HEK293 (cell line): ENCODE data around the gene C16orf74.
A peak's percentile ranks its signal among the peaks of the same experiment; 100 is the strongest.

Experiments
- CTCF ChIA-PET: fragments of 350-600 bp; formaldehyde crosslinking; extraction: SDS; loops from one replicate; lab custom pipeline; 2021; ENCODE audit warnings: antibody characterized with exemption; lab: Yijun Ruan, JAX
- POLR2A ChIA-PET: fragments of 300-600 bp; formaldehyde crosslinking; extraction: SDS; loops from one replicate; lab custom pipeline; 2020; ENCODE audit warnings: antibody characterized with exemption, inconsistent platforms; lab: Yijun Ruan, JAX
- H3K27ac ChIP-seq: fragments of 200-500 bp; sonication (Bioruptor generic); 2 replicates; pipeline ENCODE4 v1.5.1; 2014; ENCODE audit warnings: low read depth, low read length, control low read depth, inconsistent platforms; ENCODE audit errors: extremely low read depth
- H3K36me3 ChIP-seq, 2 experiments: fragments of 200-500 bp in 1 of 2; sonication (Bioruptor generic) in 1 of 2; 1 replicate in 1 of 2; 2 replicates in 1 of 2; pipeline ENCODE4 v1.5.1; 2014 to 2017; ENCODE audit warnings: inconsistent platforms in 2 of 2, low read length in 2 of 2; ENCODE audit not compliant: control insufficient read depth in 2 of 2, insufficient read depth in 1 of 2
- H3K4me1 ChIP-seq: fragments of 200-500 bp; sonication (Bioruptor generic); 2 replicates; pipeline ENCODE4 v1.5.1; 2014; ENCODE audit warnings: mild to moderate bottlenecking, low read length, inconsistent platforms; ENCODE audit not compliant: control insufficient read depth, insufficient read depth
- H3K4me3 ChIP-seq: 2 replicates; pipeline ENCODE4 v1.5.1; 2011; ENCODE audit warnings: low read depth, mild to moderate bottlenecking, control low read depth, low read length, moderate library complexity
- H3K9me3 ChIP-seq: fragments of 200-500 bp; sonication (Bioruptor generic); 2 replicates; pipeline ENCODE4 v1.5.1; 2014; ENCODE audit warnings: low read depth, low read length, inconsistent platforms; ENCODE audit not compliant: control insufficient read depth, insufficient read depth
- BCL11B ChIP-seq: fragments of 450-650 bp; formaldehyde crosslinking; IDR thresholded peaks from 2 replicates; pipeline ENCODE4 v1.5.1; 2016; ENCODE audit warnings: low read depth, missing biosample characterization, missing genetic modification characterization
- EGR2 ChIP-seq: fragments of 450-650 bp; formaldehyde crosslinking; IDR thresholded peaks from 2 replicates; pipeline ENCODE4 v1.5.1; 2016; ENCODE audit warnings: low read depth, missing biosample characterization, missing genetic modification characterization
- KLF1 ChIP-seq: fragments of 450-650 bp; formaldehyde crosslinking; IDR thresholded peaks from 2 replicates; pipeline ENCODE4 v1.5.1; 2016; ENCODE audit warnings: missing biosample characterization, missing genetic modification characterization
- OSR2 ChIP-seq: fragments of 450-650 bp; formaldehyde crosslinking; IDR thresholded peaks from 2 replicates; pipeline ENCODE4 v1.5.1; 2016; ENCODE audit warnings: missing biosample characterization, missing genetic modification characterization
- PATZ1 ChIP-seq: fragments of 450-650 bp; formaldehyde crosslinking; IDR thresholded peaks from 2 replicates; pipeline ENCODE4 v1.5.1; 2016; ENCODE audit warnings: missing biosample characterization, missing genetic modification characterization
- PRDM1 ChIP-seq: fragments of 450-650 bp; formaldehyde crosslinking; IDR thresholded peaks from 2 replicates; pipeline ENCODE4; 2016; ENCODE audit warnings: missing biosample characterization, missing genetic modification characterization
- SP2 ChIP-seq: fragments of 450-650 bp; formaldehyde crosslinking; IDR thresholded peaks from 2 replicates; pipeline ENCODE4 v1.5.1; 2016; ENCODE audit warnings: missing biosample characterization, missing genetic modification characterization
- WT1 ChIP-seq: fragments of 450-650 bp; formaldehyde crosslinking; IDR thresholded peaks from 2 replicates; pipeline ENCODE4 v1.5.1; 2016; ENCODE audit warnings: missing biosample characterization, missing genetic modification characterization
- ZBTB10 ChIP-seq: fragments of 450-650 bp; formaldehyde crosslinking; IDR thresholded peaks from 2 replicates; pipeline ENCODE4 v1.5.1; 2016; ENCODE audit warnings: missing biosample characterization, missing genetic modification characterization
- ZBTB8A ChIP-seq: fragments of 450-650 bp; formaldehyde crosslinking; IDR thresholded peaks from 2 replicates; pipeline ENCODE4 v1.5.1; 2016; ENCODE audit warnings: missing biosample characterization, missing genetic modification characterization
- ZEB2 ChIP-seq: fragments of 450-650 bp; formaldehyde crosslinking; IDR thresholded peaks from 2 replicates; pipeline ENCODE4 v1.5.1; 2016; ENCODE audit warnings: missing biosample characterization, missing genetic modification characterization
- ZFHX2 ChIP-seq: fragments of 450-650 bp; formaldehyde crosslinking; conservative IDR thresholded peaks from 2 replicates; pipeline ENCODE4 v1.5.1; 2016; ENCODE audit warnings: missing biosample characterization, missing genetic modification characterization
- ZFP69B ChIP-seq: fragments of 450-650 bp; formaldehyde crosslinking; IDR thresholded peaks from 2 replicates; pipeline ENCODE4 v1.5.1; 2016; ENCODE audit warnings: missing biosample characterization, missing genetic modification characterization
- ZNF121 ChIP-seq: fragments of 450-650 bp; formaldehyde crosslinking; IDR thresholded peaks from 2 replicates; pipeline ENCODE4 v1.5.1; 2016; ENCODE audit warnings: missing biosample characterization, missing genetic modification characterization
- ZNF146 ChIP-seq: fragments of 450-650 bp; formaldehyde crosslinking; IDR thresholded peaks from 2 replicates; pipeline ENCODE4 v1.5.1; 2016; ENCODE audit warnings: missing biosample characterization, missing genetic modification characterization
- ZNF18 ChIP-seq: fragments of 450-650 bp; formaldehyde crosslinking; IDR thresholded peaks from 2 replicates; pipeline ENCODE4 v1.5.1; 2016; ENCODE audit warnings: missing biosample characterization, missing genetic modification characterization
- ZNF501 ChIP-seq: fragments of 450-650 bp; formaldehyde crosslinking; IDR thresholded peaks from 2 replicates; pipeline ENCODE4 v1.5.1; 2016; ENCODE audit warnings: missing biosample characterization, missing genetic modification characterization
- ZNF548 ChIP-seq: fragments of 450-650 bp; formaldehyde crosslinking; IDR thresholded peaks from 2 replicates; pipeline ENCODE4 v1.5.1; 2016; ENCODE audit warnings: missing biosample characterization, missing genetic modification characterization
- ZNF639 ChIP-seq: fragments of 450-650 bp; formaldehyde crosslinking; IDR thresholded peaks from 2 replicates; pipeline ENCODE4 v1.5.1; 2016; ENCODE audit warnings: missing biosample characterization, missing genetic modification characterization
- ZNF707 ChIP-seq: fragments of 450-650 bp; formaldehyde crosslinking; IDR thresholded peaks from 2 replicates; pipeline ENCODE4 v1.5.1; 2016; ENCODE audit warnings: missing biosample characterization, missing genetic modification characterization

Gene C16orf74

GRCh38 chr16:85686912-85687591 is 63.8 kb downstream of the C16orf74 start (continued):
- TF ChIP-seq ZBTB10 (tag by site-specific recombination) (no peak), ZFP69B (tag by site-specific recombination) (no peak)

- POLR2A ChIA-PET, result interaction anchor here (0.6 kb wide), 1 partner anchor 26 kb away, joined by 3 read pairs; no protein-coding TSS in a partner anchor
- peak; percentile 83 for TF ChIP-seq ZNF121
- TF ChIP-seq WT1 (tag by site-specific recombination), result no peak
- TF ChIP-seq, all 188 proteins: peak for 1
- no peaks in the 10 kb centered on the region; the same call in 1 of the 2 replicates for H3K4me1 ChIP-seq
- H3K9me3 ChIP-seq, result no peaks in the 10 kb centered on the region
- peaks cover 24 to 65% of the 10 kb centered on the region in 2 experiments; a peak in 2 of 3 replicates for H3K36me3 ChIP-seq
- no peak overlapping the region for H3K27ac ChIP-seq
- CTCF ChIA-PET, result interaction anchor here (0.6 to 2.6 kb wide), 3 partner anchors 10 to 32 kb away, joined by 3 to 23 read pairs (median 9); no protein-coding TSS in a partner anchor
- H3K4me3 ChIP-seq, result no peak overlapping the region
Observed at GRCh38 chr16:85685251-85685650, 65.6 kb downstream of the C16orf74 start.

GRCh38 chr16:85683363-85683762 is 67.5 kb downstream of the C16orf74 start:
- TF ChIP-seq ZNF707 (tag by site-specific recombination) (peak; percentile 80; the same call in 1 of the 2 replicates), BCL11B (tag by site-specific recombination) (no peak), ZNF548 (tag by site-specific recombination) (peak; percentile 85), PATZ1 (tag by site-specific recombination) (0 out of 2 replicates have a peak, but pooled peaks have one; percentile 22), ZNF146 (tag by site-specific recombination) (no peak), PRDM1 (tag by site-specific recombination) (peak; percentile 81; the same call in 1 of the 2 replicates), ZEB2 (tag by site-specific recombination) (no peak), ZNF639 (tag by site-specific recombination) (no peak), KLF1 (peak; percentile 16; the same call in 1 of the 2 replicates), SP2 (tag by site-specific recombination) (peak; percentile 26; the same call in 1 of the 2 replicates), ZNF18 (no peak), ZBTB8A (tag by site-specific recombination) (no peak), EGR2 (tag by site-specific recombination) (peak; percentile 92), OSR2 (no peak), ZNF501 (tag by site-specific recombination) (no peak), ZFHX2 (tag by site-specific recombination) (peak; percentile 79)
- H3K4me3 ChIP-seq, result no peak overlapping the region
- peaks cover 24 to 84% of the 10 kb centered on the region in 2 experiments; a peak in 2 of 3 replicates for H3K36me3 ChIP-seq
- H3K27ac ChIP-seq, result no peak overlapping the region
- H3K4me1 ChIP-seq, result no peaks in the 10 kb centered on the region; the same call in 1 of the 2 replicates
- no peaks in the 10 kb centered on the region for H3K9me3 ChIP-seq
- ChIA-PET CTCF (interaction anchor here (1.3 to 2.3 kb wide), 2 partner anchors 34 to 36 kb away, joined by 9 to 10 read pairs; no protein-coding TSS in a partner anchor), POLR2A (interaction anchor here (1.1 to 1.5 kb wide), 2 partner anchors 10 kb away, joined by 5 to 6 read pairs; no protein-coding TSS in a partner anchor)
